Brain pericyte (primary cell): Measurements from ENCODE around the gene IRF5.
"Not testable (repeated sequence)": the region's sequence is repeated elsewhere in the genome, so short reads cannot be mapped to it uniquely, and the experiment has no call there.

Experiments
- DNase-seq: peaks from one replicate; pipeline ENCODE4 v3.0.0-alpha.2; 2012; ENCODE audit warnings: low read depth, low spot score

The IRF5 gene

DNA sequence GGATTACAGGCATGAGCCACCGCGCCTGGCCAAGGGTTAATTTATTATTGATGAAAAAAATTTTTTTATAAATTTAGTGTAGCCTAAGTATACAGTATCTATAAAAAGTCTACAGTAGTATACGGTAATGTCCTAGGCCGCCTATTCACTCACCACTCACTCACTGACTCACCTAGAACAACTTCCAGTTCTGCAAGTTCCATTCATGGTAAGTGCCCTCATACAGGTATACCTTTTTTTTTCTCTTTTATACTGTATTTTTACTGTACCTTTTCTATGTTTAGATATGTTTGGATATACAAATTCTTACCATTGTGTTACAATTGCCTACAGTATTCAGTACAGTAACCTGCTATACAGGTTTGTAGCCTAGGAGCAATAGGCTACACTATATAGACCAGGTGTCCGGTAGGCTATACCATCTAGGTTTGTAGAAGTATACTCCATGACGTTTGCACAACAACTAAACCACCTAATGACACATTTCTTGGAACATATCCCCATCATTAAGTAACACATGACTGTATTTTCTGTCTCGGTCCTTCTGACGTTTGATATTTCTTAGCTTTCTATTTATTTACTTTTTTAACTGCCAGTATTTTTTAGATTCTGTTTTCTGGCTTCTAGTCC, 23.4 kb downstream of the IRF5 start:
- no peak for DNase-seq

DNA sequence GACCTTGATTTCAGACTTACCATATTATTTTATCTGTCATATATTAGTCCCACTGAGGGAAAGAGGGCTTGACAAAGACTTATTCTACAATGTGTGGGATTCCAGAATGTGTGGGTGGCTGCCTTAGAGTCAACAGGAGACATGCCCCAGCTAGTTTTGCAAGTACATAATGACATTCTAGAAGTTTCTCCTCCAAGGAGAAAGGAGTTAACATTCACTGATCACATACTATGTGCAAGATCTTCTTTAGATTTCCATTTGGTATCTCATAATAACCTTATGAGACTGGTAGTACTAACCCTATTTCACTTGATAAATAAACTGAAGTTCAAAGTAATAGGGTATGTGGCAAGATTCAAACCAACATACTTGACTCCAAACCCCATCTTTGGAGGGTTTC, 25.2 kb downstream of the IRF5 start:
- no peak for DNase-seq

GRCh38 chr7:128963327-128963757, 25.6 kb downstream of the IRF5 start:
- no peak for DNase-seq

DNA sequence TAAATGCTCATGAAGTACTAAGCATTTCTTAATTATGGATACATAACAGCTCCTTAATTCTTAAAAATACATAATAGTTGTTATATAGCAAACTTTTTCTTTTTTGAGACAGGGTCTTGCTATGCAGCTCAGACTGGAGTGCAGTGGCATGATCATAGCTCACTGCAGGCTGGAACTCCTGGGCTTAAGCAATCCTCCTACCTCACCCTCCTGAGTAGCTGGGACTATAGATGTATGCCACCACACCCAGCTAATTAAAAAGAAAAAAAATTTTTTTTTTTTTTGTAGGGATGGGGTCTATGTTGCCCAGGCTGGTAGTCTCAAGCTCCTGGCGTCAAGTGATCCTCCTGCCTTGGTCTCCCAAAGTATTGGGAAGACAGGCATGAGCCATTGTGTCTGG, 30.9 kb downstream of the IRF5 start:
- DNase-seq, result no peak

- no peak for DNase-seq
Measured at GRCh38 chr7:128974241-128974934, 36.7 kb downstream of the IRF5 start.

DNA sequence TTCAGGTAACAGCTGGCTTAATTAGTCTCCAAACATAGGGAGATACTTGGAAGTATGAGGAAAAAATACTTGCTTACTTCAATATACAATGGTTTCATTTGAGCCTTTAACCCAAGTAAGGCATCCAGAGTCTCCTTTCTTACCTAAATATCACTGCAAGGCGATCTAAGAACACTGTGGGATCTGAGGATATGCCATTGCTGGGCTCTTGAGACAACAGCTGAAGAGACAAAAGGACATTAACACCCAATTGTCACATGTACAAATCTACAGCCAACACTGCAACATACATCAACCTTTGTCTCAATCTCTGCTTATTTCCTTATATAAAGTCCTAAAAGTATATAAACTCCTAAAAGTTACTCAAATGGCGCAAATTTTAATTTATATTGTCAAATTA, 44.4 kb downstream of the IRF5 start:
- DNase-seq, result no peak

DNA sequence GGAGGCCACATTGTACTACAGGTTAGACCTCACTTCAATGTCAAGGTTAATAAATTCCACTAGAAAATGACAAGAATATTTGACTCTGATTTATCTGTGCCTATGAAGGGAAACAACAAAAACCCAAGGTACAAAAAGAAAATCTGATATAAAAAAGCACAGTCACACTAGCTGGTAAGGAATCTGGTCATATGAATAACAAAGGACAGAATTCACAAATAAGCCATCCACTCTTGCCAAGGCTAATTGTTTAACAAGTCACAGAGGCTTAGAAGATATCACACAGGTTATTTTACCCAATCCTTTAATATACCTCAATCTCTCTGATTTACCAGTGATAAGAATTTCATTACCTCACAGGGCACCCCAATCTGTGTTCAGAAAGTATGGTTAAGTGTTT, 47.9 kb downstream of the IRF5 start:
- DNase-seq, result no peak

- DNase-seq, result no peak
Measured at GRCh38 chr7:128986609-128987008, 48.9 kb downstream of the IRF5 start.

DNA sequence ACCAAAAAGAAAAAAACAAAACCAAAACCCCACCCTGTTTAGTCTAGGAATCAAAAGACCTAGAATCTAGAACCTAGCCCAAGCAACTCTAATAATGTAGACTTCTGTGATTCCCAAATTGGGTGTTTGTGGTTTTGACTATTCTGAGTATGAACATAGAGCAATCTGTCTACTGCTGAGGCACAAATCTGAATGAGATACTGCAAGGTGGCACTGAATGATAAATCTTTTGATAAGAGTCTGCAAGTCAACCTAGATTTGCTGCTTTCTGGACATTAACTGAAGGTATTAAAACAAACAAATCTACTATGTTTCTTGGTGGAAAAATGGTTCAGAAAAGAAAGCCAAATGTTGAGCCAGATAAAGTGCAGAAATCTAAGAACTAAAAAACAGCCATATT, 50.6 kb downstream of the IRF5 start:
- no peak for DNase-seq

- DNase-seq, result no peak
Measured at GRCh38 chr7:128989961-128990360, 52.2 kb downstream of the IRF5 start.

DNA sequence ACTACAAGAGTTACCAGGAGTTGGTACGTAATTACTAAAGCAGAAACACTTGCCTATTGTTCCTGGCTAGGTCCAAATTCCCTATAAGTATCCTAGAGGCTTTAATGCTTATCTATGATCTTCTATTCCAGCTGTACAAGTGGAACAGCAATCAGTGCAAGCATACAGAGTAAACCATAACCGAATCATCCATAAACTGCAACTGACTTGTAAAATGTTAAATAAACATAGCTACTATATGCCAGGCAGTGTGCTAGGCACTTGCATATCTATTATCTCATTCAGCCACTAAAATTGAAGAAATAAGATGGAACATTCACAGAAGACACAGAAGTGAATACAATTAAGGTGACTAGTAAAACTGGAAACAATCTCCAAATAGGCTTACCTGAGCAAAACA, 55.7 kb downstream of the IRF5 start:
- no peak for DNase-seq

GRCh38 chr7:128994560-128994959, 56.8 kb downstream of the IRF5 start:
- not testable (repeated sequence) for DNase-seq

- no peak for DNase-seq
Measured at GRCh38 chr7:128997181-128997580, 59.5 kb downstream of the IRF5 start.
